D721Med (cell line): ENCODE results near the gene EHD3.

Experiments used
- DNase-seq: peaks from one replicate; pipeline ENCODE4 v3.0.0; 2011; ENCODE audit warnings: low spot score; ENCODE audit not compliant: insufficient read length
- FAIRE-seq: peaks from 2 replicates; lab custom pipeline; 2011; peaks lifted over from hg19 to GRCh38; lab: Jason Lieb, UNC
- CTCF ChIP-seq: IDR thresholded peaks from 2 replicates; pipeline ENCODE4 v1.5.1; 2012; ENCODE audit warnings: mild to moderate bottlenecking, control low read depth; ENCODE audit not compliant: insufficient read depth; ENCODE audit errors: missing control alignments

EHD3 gene

GRCh38 chr2:31239593-31240177 is 5.7 kb downstream of the EHD3 start:
- DNase-seq (no peak), FAIRE-seq (no peak)
- no peak for TF ChIP-seq CTCF

GRCh38 chr2:31240381-31241365 is 6.7 kb downstream of the EHD3 start:
- no peak for TF ChIP-seq CTCF
- no peak for DNase-seq
- no peak for FAIRE-seq

- no peak for TF ChIP-seq CTCF
- DNase-seq: no peak
- no peak for FAIRE-seq
These were observed 7.8 kb downstream of the EHD3 start for GRCh38 chr2:31241625-31242270.

- DNase-seq: no peak
- TF ChIP-seq CTCF: no peak
- no peak for FAIRE-seq
These were observed 9.1 kb downstream of the EHD3 start for GRCh38 chr2:31243053-31243452.

- FAIRE-seq (no peak), DNase-seq (no peak)
- TF ChIP-seq CTCF: no peak
These were observed 10.1 kb downstream of the EHD3 start for GRCh38 chr2:31244101-31244500.

GRCh38 chr2:31246184-31246852 is 12.4 kb downstream of the EHD3 start:
- DNase-seq (no peak), FAIRE-seq (no peak)

More at GRCh38 chr2:31246184-31246852, 12.4 kb downstream of the EHD3 start:
- no peak for TF ChIP-seq CTCF
